Suppressor macrophage (primary cell): Measurements from ENCODE around the gene SLC38A1.

Experiments
- DNase-seq, 4 experiments: peaks; one replicate each; pipeline ENCODE4 v3.0.0-alpha.2; 2020 to 2022

The SLC38A1 gene

DNA sequence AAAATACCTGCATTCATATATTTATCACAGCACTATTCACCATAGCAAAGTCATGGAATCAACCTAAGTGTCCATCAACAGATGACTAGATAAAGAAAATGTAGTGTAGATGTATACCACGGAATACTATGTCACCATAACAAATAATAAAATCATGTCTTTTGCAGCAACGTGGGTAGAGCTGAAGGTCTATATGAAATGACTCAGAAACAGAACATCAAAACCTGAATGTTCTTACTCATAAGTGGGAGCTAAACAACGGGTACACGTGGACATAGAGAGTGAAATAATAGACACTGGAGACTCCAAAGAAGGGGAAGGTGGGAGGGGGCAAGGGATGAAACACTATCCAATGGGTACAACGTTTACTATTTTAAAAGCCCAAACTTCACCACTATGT, 37.9 kb downstream of the SLC38A1 start:
- DNase-seq: no peak

DNA sequence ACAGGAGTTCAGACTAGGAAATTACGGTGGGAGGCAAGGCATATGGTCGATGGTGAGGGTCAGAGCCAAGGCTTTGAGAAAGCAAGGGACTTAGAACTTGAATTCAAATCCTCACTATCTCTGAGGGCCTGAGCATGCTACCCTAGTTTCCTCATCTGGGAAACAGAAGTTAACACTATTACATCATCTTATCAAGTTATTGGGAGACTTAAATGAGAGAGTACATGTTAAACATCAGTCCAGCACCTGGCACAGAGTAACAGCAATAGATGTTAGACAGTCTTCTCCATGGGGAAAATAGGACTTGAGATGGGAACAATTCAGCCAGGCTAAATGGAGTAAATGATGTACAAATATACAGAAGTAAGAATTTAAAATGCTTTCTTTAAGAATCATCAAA, 38.5 kb downstream of the SLC38A1 start:
- DNase-seq: peak in 2 of 4 experiments; percentile 31 to 32

- DNase-seq: peak; percentile 25 to 72 (median 53)
Measured at GRCh38 chr12:46227616-46228015, 41.2 kb downstream of the SLC38A1 start.

DNA sequence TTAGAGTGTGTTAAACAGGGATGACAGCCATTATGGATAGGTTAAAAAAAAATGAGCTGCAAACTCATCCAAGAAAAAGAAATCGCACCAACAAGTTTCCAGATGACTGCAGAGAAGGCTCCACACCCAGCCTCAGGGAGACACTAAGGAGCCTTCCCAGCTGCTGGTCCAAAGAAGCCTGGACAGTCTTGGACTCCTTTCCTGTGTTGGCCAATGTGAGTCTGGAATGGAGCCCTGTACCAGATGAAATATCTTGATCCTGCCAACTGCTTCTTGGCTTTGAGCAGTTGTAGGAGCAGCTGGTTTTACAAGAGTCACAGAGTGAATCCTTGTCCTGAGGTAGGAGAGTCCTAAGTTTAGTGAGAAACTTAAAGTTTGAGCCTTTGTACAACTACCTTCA, 44.5 kb downstream of the SLC38A1 start:
- no peak for DNase-seq

DNA sequence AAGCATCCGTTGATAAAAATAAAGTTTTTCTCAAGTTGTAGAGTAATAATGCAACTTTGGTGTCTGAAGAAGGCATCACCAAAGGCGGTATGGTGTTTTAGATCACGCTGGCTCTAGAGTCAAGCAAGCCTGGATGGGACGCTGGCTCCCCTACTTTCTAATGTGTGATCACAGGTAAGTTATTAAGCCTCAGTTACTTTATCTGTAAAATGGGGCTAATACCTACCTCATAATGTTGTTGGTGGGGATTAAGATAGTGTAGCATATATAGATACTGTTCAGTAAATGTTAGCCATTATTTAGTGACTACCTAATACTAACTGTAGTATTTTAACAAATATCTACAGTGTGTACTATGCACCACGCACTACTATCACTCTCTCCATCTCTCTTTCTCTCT, 45.8 kb downstream of the SLC38A1 start:
- no peak for DNase-seq

DNA sequence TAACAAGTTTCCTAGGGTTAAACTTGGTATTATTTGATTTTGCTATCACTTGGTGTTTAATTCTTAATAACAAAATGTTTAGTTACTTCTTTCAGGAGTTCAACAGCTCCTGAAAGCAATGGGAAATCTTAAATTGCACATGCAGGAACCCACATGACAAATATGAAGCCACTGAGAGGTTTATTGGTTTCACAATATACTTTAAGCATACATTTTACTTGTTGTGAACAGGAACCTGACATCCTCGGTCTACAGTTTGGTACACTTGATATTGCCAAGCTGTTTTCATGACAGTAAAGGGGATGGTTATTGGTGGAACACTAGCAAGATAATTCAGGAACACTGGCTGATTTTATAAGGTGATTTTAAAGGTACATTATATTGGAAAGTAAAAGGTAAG, 46.2 kb downstream of the SLC38A1 start:
- DNase-seq: peak; percentile 12 to 53 (median 29)

DNA sequence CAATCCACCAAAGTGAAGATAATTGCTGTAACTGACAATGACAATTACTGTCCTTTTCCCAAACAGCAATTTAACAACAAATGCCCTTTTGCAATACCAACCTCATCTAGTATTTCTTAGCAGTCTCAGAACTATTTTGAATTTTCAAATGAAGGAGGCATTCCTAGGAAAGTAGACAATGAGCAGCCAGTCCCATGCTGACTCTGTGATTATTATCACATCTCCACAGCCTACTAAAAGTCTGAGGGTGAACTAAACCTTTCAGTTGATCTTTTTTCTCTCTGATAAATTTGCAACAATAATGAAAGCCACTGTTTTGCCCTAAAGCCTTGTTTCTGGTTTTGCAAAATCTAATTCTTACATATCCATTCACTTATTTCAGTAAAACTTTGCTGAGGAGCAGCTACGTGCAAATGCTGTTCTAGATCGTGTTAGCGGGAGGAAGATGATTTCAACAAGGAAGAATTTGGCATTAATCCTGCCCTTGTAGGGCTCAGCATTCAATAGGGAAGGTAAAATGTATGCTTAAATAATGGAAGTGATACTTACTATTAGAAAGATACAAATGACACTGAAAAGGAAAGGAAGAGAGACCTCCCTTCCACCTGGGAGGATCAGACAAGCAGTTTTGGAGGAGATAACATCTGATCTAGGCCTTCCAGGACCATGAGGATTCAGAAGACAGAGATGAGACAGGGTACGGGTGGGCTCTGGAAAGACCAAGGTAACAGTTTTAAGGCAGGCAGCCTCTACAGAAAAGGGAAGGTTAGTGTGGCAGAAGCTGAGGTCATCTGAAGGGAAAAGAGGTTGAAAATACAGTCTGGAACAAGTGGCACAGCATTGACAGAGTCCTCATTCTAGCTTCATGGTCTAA, 47.4 kb downstream of the SLC38A1 start:
- peak in 1 of 4 experiments; percentile 15 for DNase-seq

DNA sequence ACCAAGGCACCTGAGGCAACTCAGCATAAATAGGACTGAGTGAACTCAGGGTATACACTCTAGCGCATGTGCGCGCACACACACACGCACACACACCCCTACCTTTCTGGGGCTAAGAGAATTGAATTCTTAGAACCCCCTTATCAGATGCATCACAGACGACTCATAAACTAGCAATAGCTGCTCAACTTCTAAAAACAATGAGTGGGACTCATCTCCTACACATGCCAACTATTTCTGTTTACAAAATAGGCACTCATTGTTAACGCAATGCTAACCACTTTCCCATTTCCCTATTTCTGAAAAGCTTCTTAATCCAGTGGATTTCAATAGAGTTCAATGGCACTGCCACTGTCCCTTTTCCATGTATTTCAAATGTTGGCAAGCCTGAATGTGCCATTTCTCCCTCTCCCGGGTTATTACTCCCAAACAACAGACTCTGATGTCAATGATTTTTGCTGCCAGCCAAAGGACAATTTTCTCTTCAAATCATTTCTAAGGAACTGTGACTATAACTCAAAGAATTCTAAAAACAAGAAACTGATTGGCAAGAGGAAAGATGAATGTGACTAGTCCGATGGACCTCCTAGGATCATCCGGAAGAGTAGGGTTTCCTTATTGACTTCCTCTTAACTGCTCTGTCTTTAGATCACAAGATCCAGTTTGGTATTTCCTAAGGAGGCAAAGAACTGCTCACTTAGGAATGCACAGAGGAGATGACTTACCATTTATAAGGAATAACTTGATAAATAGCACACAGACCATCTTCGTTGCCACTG, 48.8 kb downstream of the SLC38A1 start:
- peak; percentile 47 to 85 (median 66) for DNase-seq

DNA sequence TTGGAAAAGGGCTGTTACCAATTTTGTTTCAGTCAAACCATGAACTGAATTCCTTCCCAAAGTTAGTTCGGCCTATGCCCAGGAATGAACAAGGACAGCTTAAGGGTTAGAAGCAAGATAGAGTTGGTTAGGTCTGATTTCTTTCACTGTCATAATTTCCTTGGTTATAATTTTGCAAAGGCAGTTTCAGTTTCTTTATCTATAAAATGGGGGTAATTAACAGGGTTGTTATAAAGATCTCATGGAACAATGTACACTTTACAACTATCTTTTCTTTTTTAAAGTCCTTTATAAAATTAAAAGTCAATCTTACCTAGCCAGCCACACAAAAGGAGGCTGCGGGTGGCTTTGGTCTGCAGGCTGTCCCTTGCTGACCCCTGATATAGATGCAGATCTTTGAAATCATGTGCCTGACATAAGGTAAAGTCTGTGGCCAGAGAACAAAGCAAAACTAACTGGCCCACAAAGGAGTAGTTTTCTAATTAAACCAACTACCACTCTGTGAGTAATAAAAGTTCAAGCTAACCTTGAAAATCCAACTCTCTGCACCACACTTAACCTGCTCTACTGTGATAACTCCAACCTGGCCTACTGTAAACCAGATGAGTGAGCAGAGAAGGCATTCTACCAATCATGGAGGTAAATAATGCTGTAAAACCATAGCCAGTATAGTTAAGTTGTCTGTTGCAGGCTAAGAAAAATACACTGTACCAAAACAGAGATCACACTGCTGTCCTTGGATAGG, 49.5 kb downstream of the SLC38A1 start:
- DNase-seq: no peak

DNA sequence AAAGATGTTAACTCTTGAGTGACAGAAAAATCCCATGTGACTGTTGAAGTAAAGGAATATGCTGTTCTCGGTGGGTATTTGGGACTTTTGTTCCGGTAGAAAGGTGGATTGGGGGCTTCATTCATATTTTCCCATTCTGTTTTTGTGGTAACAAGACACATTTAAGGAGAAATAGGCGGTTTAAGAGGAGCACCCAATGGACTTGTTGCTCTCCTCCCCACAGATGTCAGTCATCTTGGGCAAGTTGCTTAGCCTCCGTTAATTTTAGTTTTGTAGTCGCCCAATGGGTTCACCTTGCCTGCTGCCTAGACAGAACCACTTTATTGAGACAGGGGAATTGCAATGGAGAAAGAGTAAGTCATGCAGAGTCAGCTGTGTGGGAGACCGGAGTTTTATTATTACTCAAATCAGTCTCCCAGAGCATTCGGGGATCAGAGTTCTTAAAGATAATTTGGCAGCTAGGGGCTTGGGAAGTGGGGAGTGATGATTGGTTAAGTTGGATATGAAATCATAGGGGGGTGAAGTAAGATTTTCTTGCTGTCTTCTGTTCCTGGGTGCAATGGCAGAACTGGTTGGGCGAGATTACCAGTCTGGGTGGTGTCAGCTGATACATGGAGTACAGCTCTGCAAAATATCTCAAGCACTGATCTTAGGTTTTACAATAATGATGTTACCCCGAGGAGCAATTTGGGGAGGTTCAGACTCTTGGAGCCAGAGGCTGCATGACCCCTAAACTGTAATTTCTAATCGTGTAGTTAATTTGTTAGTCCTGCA, 50.3 kb downstream of the SLC38A1 start:
- DNase-seq: peak in 3 of 4 experiments; percentile 35 to 51 (median 47)

GRCh38 chr12:46217541-46218321, 51.1 kb downstream of the SLC38A1 start:
- DNase-seq: peak; percentile 83 to 95 (median 90)

DNA sequence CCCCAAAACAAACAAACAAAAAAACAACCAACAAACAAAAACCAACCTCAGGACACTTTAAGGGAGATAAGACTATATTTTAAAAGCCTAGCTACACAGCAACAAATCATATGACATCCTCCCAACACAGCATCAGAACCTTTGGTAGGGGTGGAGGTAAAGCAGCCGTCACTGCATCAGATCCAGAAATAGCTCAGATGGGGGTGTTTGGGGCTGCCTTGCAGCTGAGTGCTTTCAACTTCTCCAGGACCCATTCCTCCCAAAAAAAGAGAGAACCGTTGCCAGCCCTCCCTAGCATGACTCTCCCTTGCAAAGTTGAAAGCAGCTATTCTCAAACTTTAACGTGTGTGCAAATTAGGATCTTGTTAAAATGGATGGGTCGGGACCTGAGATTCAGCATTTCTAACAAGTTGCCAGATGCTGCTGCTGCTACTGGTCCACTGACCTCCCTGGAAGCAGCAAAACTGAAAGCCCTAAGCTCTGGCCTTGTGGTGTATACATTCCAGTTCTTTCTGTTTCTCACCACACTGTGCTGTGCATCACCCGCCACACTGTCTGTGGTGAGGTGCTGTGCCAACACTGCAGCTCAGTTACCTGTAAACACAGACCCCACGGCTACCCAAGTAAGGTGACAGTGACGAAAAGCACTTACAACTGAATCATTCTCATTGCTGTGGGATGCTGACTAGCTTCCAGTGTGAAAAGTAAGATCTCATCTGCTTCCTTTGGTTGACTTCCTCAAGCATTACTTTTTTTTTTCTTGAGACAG, 54.0 kb downstream of the SLC38A1 start:
- DNase-seq: peak; percentile 39 to 79 (median 60)

DNA sequence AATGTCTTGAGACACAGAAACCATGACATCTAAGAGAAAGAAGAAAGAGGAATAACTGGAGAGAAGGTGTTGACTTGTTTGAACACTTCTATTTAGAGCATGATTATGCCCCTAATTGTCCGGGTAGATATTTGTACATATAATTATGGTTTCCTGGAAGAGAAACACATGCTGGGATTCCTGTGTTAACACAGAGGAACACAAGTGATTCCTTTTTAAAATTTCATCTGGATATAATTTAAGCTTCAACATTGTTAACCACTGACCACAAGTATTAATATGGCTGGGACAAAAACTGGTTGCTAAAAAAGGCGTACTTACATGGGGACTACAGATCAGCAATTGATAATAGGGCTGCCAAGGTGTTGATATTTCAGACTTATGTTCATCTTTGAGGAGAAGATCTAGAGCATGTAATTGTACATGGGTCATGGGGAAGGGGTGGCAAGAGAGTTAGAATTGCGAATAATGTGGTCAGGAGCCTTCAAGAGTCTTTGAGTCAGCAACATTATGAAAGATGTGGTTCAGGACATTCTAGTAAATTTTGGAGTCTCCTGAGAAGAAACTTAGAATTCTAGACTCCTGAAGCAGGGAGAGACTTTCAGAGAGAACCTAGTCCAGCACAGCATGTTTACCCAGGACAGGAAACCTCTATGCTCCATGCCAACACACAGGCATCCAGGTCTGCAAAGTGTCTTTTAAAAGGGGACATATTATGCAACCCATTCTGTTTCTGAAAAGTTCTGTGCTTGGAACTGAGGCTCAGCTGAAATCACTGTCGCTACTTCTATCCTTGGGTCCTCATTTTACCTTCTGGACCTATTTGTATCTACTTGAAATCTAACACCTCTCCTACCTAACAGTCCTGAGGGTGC, 56.5 kb downstream of the SLC38A1 start:
- no peak for DNase-seq

- no peak for DNase-seq
Measured at GRCh38 chr12:46210873-46211439, 57.9 kb downstream of the SLC38A1 start.

- DNase-seq: no peak
Measured at GRCh38 chr12:46209914-46210872, 58.6 kb downstream of the SLC38A1 start.

DNA sequence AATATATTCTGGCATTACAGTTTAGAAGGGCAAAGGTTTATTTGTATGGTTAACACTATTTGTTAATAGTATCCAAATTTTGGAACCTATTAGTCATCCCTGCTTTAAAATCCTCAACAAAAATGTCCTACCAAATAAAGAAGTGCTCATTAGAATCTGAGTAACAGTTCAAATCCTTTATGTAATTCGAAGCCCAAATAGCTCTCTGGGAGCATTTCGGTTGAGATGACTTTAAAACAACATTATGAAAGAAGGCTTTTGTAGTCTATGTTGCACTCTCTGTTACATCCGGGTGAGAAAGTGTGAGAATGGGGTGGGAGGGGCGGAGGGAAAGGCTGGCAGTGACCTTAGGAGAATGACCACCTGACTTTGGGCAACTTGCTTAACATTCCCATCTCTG, 59.7 kb downstream of the SLC38A1 start:
- DNase-seq: no peak

GRCh38 chr12:46208370-46208769, 60.5 kb downstream of the SLC38A1 start:
- DNase-seq: no peak

DNA sequence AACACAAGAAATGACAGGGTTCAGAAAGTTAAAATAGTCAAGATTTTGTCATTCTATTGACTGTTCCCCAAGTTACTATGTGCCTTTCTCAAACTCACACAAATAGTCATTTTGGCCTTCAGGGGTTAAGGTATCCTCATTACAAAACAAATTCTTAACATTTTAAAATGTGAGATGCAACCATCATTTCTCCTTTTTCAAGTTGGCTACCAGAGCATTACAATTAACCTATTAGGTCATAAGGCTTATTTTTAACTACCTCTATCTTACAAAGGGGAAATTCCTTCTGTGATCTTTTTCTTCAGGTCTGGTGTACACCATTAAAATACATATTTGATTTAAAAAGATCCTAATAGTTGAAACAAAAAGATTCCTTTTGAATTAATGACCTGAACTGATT, 61.2 kb downstream of the SLC38A1 start:
- DNase-seq: peak in 2 of 4 experiments; percentile 52 to 60
